HG03196 (cell line): ENCODE results near the gene SMARCAL1.
A peak's percentile ranks its signal among the peaks of the same experiment; 100 is the strongest.
"Not testable (repeated sequence)": the region's sequence is repeated elsewhere in the genome, so short reads cannot be mapped to it uniquely, and the experiment has no call there.

Source experiments
- ATAC-seq: cut with Tn5 transposase; IDR thresholded peaks from one replicate; pipeline ENCODE4 v1.9.1; 2021; ENCODE audit not compliant: unreplicated experiment

SMARCAL1 gene

DNA sequence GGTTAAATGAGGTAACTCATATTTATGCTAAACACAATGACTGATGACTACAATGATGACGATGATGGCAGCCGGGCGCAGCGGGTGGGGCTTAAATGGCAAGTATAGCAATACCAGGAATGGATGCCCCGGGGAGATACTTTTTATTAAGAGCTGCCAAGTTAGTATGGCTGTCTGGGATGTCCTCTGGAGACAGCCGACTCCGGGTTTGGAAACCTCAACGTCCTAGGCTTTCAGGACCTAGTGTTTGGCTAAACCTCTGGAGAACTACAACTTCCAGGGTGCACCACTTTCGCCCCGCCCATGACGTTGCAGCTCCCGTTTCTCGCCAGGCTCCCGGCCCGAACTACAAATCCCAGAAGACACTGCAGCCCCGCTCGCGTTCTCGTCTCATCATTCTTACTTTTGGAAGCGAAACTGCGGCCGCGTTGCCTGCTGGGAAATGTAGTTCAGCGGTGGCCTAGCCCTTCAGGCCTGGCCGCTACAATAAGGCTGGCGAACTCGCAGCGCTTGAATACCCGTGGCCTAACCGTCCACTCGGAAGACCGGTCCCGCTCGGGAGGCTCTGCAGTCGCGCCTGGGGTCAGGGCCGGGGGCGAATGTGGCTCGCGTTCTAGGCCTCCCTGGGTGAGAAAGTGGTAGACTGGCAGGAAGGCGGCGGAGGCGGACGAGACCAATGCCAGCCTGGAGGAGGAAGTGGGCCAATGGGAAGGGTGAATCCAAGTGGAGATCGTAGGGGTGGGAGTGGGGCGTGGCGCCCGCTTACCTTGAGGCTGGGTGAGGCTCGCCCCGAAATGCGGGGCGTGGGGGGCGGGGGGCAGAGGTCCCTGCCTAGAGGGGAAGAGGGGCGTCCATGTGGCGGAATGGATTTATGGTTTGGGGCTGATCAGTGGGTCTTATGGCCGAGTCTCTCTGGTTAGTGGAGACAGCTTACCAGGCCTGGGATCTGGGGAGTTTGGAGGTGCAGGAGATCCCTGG is at the start of gene SMARCAL1:
SMARCAL1 (plus strand) TSS at position 463 of the 978 bp plus-strand sequence. CDS start 2,221 bp downstream, outside the sequence.
- ATAC-seq, result peak; percentile 93

DNA sequence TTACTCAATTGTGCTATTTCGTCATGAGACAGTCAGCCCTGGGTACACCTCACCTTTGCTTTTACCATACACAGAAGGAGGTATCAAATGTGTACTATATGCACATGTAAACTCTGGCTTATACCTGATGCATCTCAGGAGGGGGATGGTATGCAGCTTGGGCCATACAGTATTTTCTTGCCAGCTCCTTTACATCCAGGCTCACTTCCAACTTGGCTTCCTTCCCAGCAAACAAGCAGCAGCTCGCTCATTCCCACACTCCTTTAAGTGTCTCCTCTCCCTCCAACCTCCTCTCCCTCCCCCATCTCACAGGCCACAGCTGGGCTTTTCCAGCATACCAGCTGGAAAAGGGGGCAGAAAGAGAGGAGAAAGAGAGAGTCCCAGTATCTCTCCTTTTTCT is 49.6 kb upstream of the SMARCAL1 start:
- ATAC-seq, result no peak

DNA sequence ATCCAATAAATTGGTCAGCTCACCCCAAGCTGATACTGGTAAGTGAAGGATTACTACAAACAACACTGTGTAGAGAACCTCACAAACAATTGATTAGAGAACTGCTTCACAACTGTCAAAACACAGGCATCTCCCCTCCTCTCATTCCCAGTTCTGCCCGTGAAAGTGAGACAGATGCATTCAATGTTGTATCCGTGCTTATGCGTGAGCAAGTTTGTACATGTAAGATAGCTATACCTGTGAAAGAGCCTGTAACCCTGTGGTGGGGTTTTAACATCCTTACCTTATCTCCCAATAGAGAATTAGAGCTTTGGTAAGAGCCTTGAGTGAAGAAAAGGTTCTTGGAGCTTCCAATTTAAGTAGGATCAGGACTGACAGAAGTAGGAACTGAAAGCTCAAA is 49.1 kb upstream of the SMARCAL1 start:
- ATAC-seq, result no peak

DNA sequence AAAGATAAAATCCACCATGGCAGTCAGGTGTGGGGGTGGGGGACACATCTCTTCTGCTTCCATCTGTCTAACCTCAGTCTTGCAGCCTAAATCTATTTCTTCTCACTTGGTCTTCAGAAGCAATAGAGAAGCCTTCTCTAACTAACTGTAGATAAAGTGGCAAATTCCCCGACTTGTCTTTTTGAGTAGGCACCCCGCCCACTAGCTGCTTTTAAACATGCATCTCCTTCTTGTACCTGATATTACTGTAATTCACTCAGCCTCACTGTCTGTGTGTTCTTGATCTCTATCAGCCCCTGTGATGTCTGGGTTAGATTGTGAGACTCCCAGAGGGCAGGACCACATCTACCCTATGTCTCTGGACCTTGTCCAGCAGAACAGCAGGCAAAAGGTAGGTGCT is 46.8 kb upstream of the SMARCAL1 start:
- ATAC-seq, result no peak

DNA sequence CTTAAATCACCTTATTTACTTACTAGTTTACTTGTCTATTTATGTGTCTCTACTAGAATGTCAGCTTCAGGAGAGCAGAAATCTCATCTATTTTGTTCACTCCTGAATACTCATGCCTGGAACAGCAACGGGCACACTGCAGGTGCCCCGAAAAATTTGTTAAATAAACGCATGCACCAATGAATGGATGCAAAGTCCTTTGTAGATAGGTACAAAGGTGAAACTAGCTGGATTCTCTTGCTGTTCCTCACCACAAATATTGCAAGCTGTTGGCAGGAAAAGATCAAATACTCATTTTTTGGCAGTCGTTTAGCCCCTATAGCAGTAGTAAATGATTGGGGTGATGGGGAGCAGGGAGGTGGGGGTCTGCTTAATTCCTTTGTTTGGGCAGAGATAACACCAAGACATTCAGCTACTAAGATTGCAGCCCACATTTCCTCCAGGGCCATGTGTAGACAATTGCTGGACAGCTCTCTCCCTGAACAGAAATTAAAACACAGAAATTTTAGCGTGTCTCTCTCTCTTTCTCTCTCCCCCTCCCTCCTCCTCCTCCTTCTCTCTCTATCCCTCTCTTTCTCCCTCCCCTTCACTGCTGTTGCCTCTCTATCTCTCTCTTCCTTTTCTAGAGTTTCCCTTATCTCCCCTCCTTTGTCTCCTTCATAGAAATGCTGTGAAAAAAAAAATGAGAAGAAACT is 45.4 kb upstream of the SMARCAL1 start:
- no peak for ATAC-seq

DNA sequence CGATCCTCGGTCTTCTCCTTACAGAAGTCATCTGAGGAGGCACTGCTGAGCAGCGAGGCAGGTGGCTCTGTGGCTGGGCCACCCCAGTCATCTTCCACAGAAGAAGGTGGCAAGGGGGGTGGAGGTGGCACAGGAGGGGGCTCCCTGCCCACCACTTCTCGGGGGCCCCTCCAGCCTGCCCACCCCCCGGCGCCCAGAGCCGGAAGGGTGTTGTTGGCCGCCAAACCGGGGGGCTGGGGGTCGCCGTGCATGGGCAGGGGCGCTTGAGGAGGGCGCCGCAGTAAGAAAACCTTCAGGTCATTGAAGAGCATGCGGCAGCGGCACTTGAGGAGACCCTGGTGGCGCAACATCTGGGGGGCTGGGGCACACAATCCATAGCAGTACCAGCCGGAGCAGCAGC is 42.5 kb upstream of the SMARCAL1 start:
- ATAC-seq, result no peak

DNA sequence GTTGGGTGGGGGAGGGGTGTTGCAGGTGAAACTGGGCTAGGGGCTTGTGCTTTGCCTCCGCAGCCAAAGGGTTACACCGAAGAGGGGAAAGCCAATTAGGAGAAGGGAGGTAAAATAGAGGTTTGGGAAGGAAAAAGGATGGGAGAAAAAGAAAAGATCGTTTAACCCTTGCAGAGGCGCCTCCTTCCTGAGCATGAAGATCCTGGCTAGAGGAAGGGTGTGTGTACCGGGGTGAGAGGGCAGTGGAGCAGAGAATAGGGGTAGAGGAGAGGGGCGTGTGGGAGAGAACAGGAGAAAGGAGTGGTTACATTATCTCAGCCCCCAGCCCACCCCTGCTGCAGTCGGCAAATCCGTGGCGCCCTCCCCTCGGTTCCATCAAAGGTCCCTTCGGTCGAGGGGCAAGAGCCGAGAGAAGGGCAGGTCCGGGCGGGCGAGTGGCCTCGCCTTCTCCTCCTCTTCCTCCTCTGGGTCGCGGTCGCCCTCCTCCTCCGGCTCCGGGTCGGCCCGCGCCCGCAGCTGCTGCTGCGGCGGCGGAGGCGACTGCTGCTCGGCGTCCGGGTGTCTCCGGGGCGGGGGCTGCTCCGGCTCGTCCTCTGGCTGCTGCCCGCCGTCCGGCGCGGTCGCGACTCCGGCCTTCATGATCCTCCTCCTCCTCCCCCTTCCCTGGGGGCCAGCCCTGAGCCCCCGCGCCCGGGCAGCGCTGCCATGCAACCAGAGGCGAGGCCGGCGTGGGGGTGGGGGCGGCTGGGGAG is 41.1 kb upstream of the SMARCAL1 start:
- ATAC-seq, result no peak

DNA sequence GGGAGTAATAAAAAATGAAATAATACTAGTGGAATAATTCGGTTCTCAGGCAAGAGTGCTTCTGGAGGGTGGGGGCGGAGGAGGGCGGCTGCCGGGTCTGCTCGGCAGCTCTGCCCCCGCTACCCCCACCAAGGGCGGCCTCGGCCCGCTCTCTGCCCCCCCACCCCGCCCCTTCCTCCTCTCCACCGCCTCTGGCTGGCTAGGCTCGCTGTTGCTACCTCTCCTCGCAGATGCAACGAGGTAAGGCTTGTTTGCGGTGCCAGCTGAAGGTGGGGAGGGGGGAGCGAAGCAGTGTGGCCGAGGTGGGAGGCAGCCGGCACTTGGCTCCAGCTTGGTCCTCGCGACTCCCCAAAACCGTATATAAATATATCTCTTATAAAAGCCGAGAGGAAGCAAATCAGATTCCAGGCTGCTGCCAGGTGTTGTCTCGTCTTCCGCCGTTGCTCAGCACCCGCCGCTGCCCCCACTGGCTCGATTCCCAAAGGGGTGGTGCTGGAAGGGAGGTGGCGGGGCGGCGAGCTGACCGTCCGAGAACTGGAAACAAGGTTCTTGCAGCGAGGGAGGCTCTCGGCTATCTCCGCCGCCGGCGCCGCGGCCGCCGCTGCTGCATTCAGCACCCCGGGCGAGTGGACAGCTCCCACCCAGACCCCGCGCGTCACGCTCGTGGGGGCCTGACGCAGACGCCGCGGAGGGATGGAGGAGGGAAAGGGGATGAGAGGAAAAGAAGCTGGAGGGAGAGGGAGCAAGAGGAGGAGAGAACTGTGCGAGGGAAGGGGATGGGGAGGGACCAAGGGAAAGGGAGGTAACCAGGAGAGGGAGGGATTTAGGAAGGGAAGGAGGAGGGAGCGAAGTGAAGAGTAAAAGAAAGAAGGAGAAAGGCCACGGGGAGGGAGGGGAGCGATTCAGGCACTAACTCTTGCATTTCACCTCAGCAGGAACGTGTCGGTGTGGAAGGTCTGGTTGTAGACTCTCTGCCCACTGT is 40.3 kb upstream of the SMARCAL1 start, which contains the start of gene MARCHF4:
MARCHF4 (minus strand) TSS at position 763 of the 982 bp plus-strand sequence. CDS start 2,223 bp downstream, outside the sequence.
- ATAC-seq, result no peak

DNA sequence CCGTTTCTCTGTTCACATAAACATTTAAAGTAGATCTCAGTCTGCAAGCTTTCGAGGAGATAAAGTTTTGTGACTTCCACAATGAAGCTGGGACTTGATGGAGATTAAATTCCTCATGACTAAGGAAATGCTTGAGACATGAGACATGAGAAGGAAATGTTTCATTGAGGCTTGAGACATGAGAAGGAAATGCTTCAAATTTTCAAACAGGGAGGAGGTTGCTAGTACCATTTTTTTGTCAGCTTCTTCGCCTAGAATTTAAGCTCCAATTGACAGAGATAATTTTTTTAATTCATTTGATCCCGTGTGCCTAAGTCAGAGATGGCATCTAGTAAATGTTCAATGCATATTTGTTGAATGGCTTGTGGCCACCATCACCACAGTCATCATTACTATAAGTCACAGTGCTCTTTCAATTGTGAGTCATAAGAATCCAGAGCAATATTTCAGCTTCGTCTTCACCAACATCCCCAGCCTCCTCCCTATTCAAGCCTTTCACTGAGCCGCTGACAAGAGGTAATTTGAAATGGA is 39.5 kb upstream of the SMARCAL1 start:
- ATAC-seq, result no peak

DNA sequence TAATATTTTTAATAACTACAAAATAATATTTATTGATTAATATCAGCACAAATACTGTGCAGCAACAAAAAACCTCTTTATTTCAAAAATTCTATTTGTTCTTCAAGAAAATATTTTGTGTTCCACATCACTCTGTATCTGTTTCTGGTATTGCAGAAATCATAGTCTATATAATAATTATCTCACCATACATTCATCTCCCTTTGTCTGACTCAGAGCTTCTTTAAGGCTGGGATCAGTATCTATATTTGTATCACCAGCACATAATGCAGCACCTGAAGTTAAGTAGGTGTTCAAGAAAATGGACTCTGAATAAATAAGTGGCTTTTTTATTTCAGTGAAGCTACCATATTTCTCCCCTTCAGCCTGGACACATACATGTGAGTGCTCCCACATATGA is 38.4 kb upstream of the SMARCAL1 start:
- ATAC-seq, result no peak

DNA sequence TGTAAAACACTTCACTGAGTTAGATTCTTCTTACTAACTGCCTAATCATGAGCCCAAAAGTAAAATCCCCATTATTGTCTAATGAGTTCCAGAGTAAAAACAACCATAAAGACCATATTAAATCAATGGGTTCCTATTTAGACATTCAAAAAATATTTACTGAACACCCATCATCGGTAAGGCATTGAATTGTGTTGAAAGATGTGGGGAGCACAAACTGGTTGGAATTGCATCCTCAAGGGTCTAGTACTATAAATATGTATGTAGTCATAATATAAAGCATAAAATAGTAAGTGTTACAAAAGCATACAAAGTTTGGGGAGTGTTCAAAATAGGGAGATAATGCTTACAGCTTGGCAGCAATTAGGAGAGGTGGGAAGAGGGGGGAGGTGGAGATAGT is 37.0 kb upstream of the SMARCAL1 start:
- no peak for ATAC-seq

DNA sequence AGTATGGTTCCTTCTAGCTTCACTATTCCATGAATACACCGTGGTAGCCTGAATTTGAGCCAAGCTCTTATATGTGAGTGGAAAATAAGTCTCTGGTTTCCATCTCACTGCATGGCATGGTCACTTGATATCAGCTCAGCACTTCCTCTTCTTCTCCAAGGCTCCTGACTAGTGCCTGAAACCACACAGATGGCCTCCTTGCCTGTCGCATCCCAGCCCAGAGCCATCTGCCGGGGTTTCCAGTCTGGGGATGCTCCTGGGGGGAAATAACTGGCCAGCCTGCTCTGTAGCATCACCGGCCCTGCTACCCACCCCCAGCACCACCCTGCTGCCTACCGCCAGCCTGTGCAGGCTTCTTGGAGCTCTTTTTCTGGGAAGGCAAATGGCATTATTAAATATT is 32.3 kb upstream of the SMARCAL1 start:
- ATAC-seq, result no peak

DNA sequence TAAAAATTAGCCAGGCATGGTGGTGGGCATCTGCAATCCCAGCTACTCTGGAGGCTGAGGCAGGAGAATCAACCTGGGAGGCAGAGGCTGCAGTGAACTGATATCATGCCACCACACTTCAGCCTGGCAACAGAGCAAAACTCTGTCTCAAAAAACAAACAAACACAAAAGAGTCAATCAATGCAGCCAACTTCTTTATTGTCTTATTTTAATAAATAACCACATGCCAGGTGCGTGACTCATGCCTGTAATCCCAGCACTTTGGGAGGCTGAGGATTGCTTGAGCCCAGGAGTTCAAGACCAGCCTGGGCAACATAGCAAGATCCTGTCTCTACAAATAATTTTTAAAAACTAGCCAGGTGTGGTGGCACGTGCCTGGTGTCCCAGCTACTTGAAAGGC is 27.9 kb upstream of the SMARCAL1 start:
- ATAC-seq, result not testable (repeated sequence)

DNA sequence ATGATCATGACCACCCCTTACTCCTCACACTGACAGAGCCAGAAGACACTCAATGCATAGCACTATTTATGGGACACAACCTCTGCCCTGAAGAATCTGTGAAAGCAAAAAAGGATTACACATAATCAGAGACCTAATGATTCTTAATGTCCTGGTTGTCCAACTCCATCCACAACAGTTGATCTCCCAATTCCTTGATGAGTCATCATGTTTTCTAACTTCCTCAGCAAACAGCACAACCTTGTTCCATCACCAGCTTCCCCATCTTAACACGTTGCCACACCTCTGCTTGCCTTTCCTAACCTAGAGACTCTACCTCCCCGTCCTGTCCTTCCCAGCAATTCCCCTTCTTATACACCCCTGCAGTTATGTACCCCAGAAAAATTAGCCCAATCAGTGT is 26.8 kb upstream of the SMARCAL1 start:
- no peak for ATAC-seq

DNA sequence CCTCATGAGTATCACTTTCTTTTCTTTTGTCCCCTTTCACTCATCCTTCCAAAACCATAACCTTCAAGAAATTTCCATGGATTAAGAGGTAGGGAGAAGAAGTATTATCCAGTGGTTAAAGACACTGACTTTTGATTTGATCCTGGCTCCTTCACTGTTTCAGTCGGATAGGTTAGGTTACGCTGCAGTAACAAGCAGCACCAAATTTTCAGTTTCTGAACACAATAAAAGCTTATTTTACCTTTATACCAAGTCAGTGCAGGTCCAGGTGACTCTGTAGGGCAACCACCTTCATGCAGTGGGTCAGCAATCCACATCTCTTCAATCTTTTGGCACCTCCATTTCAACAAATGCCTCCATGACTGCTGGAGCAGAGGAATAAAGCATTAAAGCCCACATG is 25.0 kb upstream of the SMARCAL1 start:
- no peak for ATAC-seq

DNA sequence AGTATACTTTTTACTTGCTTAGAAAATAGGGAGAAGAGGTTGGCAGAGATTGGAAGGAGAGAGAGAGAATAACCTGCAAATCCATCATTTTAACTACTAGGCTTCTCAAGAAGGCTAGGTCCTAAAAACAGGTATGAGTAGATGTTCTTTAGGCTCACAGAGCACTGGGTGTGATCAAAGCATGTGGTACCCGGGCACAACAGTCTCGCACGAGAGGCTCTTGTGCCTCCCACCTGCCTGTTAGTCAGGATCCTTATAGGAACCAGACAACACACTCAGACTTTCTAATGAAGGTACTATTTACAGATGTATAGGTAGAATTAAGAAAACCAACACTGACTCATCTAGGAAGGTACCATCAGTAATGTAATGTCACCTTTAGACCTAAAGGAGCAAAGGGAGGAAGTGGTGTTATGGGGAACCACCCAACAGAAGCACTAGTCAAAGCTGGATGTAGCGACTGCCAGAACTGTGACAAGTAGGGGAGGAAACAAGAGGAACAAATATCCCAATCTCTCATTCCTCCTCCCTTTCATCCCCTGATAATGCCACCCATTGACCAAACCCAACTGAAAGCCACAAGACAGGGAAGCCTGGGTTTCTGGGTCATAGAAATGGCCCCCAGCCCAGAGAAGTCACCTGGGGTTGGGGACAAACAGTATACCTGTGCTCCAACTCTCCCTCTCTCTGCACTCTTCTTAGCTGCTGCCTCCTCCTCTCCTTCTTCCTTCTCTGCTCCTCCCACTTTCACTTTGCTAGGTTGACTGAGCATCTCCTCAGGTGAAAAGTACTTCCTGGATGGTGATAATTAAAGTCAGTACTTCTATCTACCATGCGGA is 24.0 kb upstream of the SMARCAL1 start:
- peak; percentile 67 for ATAC-seq

DNA sequence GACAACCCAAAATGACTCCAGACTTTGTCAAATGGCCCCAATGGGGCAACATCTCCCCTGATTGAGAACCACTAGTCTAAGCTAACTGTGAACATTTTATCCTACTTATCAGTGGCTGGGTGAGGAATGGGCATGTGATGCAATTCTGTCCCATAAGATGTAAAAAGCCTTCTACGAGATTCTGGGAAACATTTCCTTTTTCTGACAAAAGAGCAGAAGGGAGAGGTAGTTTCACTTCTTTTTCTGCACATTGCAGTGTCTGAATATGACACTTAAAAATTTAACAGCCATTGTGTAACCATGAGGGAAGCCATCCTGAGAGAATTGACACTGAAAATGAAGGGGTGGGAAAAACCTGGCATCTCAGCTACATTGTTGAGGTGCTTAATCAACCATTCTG is 22.7 kb upstream of the SMARCAL1 start:
- ATAC-seq, result no peak

DNA sequence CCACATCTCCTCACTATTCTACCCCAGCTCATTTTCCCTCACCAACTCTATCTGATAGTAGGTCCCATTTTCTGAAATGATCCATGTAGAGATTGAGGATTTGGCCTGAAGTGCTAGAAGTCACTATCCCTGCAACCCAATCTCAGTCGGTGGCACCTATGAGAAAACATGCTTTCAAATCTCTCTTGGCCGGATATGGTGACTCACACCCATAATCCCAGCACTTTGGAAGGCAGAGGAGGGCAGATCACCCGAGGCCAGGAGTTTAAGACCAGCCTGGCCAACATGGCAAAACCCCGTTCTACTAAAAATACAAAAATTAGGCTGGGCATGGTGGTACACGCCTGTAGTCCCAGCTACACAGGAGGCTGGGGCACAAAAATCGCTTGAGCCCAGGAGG is 20.9 kb upstream of the SMARCAL1 start:
- no peak for ATAC-seq

DNA sequence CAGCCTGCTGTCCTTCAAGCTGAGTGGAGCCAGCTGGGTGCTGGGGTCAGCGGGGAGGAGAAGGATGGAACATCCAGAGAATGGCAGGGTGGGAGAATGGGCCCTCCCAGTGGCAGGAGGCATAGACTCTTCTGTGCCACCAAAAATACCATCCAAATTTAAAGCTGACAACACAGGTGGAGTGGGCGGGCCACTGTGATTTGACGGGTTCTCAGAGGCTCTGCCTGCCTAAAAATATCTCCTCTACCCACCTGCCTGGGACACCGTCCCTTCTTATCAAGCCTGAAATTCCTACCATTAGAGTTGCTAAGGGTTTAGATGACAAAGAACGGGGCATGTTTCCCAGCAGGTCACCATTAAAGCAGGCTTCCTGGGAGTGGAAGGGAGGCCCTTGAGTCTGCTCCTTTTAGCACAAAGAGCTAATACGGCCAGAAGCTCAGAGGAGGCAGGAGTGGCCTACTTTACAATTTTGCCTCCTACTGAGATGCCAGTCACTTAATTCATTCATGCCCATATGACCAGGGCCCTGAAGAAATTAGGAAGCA is 20.2 kb upstream of the SMARCAL1 start:
- ATAC-seq, result no peak
